Measurements from ENCODE around the gene DDR2.

GRCh38 chr1:162710780-162711465, 78.7 kb downstream of the DDR2 start:
- TF ChIP-seq, protein P1, sequence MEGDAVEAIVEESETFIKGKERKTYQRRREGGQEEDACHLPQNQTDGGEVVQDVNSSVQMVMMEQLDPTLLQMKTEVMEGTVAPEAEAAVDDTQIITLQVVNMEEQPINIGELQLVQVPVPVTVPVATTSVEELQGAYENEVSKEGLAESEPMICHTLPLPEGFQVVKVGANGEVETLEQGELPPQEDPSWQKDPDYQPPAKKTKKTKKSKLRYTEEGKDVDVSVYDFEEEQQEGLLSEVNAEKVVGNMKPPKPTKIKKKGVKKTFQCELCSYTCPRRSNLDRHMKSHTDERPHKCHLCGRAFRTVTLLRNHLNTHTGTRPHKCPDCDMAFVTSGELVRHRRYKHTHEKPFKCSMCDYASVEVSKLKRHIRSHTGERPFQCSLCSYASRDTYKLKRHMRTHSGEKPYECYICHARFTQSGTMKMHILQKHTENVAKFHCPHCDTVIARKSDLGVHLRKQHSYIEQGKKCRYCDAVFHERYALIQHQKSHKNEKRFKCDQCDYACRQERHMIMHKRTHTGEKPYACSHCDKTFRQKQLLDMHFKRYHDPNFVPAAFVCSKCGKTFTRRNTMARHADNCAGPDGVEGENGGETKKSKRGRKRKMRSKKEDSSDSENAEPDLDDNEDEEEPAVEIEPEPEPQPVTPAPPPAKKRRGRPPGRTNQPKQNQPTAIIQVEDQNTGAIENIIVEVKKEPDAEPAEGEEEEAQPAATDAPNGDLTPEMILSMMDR (IDR thresholded peaks at IDR 0.05), result no peak
- no peak for TF ChIP-seq POLR2A (IDR thresholded peaks at IDR 0.05)
